ENCODE data around the gene CCDC157.
"Not testable (repeated sequence)": the region's sequence is repeated elsewhere in the genome, so short reads cannot be mapped to it uniquely, and the experiment has no call there.

The CCDC157 gene

GRCh38 chr22:30332551-30332950 lies 24.3 kb upstream of the CCDC157 start:
- Histone ChIP-seq H3K36me3 (ENCODE audit: insufficient read depth, low read length) (peaks cover 63% of the 10 kb centered on the region), H3K4me3 (no peak overlapping the region), H3K9me3 (ENCODE audit: low read depth, low read length) (no peaks in the 10 kb centered on the region), H3K27ac (no peak overlapping the region), H3K9ac (ENCODE audit: insufficient read length) (no peak overlapping the region)
- no peak for DNase-seq (ENCODE audit: low read depth, low spot score)
- TF ChIP-seq FOXP2 (optimal IDR thresholded peaks at IDR 0.05; ENCODE audit: control extremely low read depth, extremely low read length, insufficient read depth) (no peak), POLR2AphosphoS5 (IDR thresholded peaks at IDR 0.05; ENCODE audit: borderline replicate concordance, low read depth, low read length) (no peak), EZH2 (IDR thresholded peaks at IDR 0.05) (no peak)

GRCh38 chr22:30332994-30333706 lies 23.7 kb upstream of the CCDC157 start:
- peaks cover 68% of the 10 kb centered on the region for H3K36me3 ChIP-seq (ENCODE audit: insufficient read depth, low read length)
- no peak overlapping the region for H3K4me3 ChIP-seq
- no peak overlapping the region for H3K9ac ChIP-seq (ENCODE audit: insufficient read length)
- TF ChIP-seq EZH2 (IDR thresholded peaks at IDR 0.05) (no peak), POLR2AphosphoS5 (IDR thresholded peaks at IDR 0.05; ENCODE audit: borderline replicate concordance, low read depth, low read length) (no peak)
- no peak for DNase-seq (ENCODE audit: low read depth, low spot score)
- no peaks in the 10 kb centered on the region for H3K9me3 ChIP-seq (ENCODE audit: low read depth, low read length)
- no peak overlapping the region for H3K27ac ChIP-seq

GRCh38 chr22:30333707-30334087 lies 23.1 kb upstream of the CCDC157 start:
- DNase-seq (ENCODE audit: low read depth, low spot score), result no peak
- Histone ChIP-seq H3K27ac (no peak overlapping the region), H3K9ac (ENCODE audit: insufficient read length) (no peak overlapping the region), H3K9me3 (ENCODE audit: low read depth, low read length) (no peaks in the 10 kb centered on the region), H3K36me3 (ENCODE audit: insufficient read depth, low read length) (peaks cover 73% of the 10 kb centered on the region), H3K4me3 (no peak overlapping the region)
- no peak for TF ChIP-seq POLR2AphosphoS5 (IDR thresholded peaks at IDR 0.05; ENCODE audit: borderline replicate concordance, low read depth, low read length)
- no peak for TF ChIP-seq FOXP2 (optimal IDR thresholded peaks at IDR 0.05; ENCODE audit: control extremely low read depth, extremely low read length, insufficient read depth)
- TF ChIP-seq EZH2 (IDR thresholded peaks at IDR 0.05), result no peak

- no peak for TF ChIP-seq POLR2AphosphoS5 (IDR thresholded peaks at IDR 0.05; ENCODE audit: borderline replicate concordance, low read depth, low read length)
- peaks cover 81% of the 10 kb centered on the region for H3K36me3 ChIP-seq (ENCODE audit: insufficient read depth, low read length)
- no peak overlapping the region for H3K4me3 ChIP-seq
- no peak overlapping the region for H3K27ac ChIP-seq
- no peak overlapping the region for H3K9ac ChIP-seq (ENCODE audit: insufficient read length)
- DNase-seq (ENCODE audit: low read depth, low spot score), result no peak
- no peaks in the 10 kb centered on the region for H3K9me3 ChIP-seq (ENCODE audit: low read depth, low read length)
These were observed 22.2 kb upstream of the CCDC157 start for GRCh38 chr22:30334646-30335045.

GRCh38 chr22:30335236-30335635 lies 21.6 kb upstream of the CCDC157 start:
- no peaks in the 10 kb centered on the region for H3K9me3 ChIP-seq (ENCODE audit: low read depth, low read length)
- TF ChIP-seq EZH2 (IDR thresholded peaks at IDR 0.05), result no peak
- TF ChIP-seq POLR2AphosphoS5 (IDR thresholded peaks at IDR 0.05; ENCODE audit: borderline replicate concordance, low read depth, low read length), result no peak
- TF ChIP-seq FOXP2 (optimal IDR thresholded peaks at IDR 0.05; ENCODE audit: control extremely low read depth, extremely low read length, insufficient read depth), result no peak
- DNase-seq (ENCODE audit: low read depth, low spot score), result no peak
- H3K36me3 ChIP-seq (ENCODE audit: insufficient read depth, low read length), result peaks cover 85% of the 10 kb centered on the region
- H3K4me3 ChIP-seq, result no peak overlapping the region
- no peak overlapping the region for H3K27ac ChIP-seq
- no peak overlapping the region for H3K9ac ChIP-seq (ENCODE audit: insufficient read length)

GRCh38 chr22:30336752-30337460 lies 19.9 kb upstream of the CCDC157 start:
- Histone ChIP-seq H3K27ac (no peak overlapping the region), H3K9ac (ENCODE audit: insufficient read length) (no peak overlapping the region)
- TF ChIP-seq POLR2AphosphoS5 (IDR thresholded peaks at IDR 0.05; ENCODE audit: borderline replicate concordance, low read depth, low read length), result no peak
- TF ChIP-seq FOXP2 (optimal IDR thresholded peaks at IDR 0.05; ENCODE audit: control extremely low read depth, extremely low read length, insufficient read depth), result no peak
- TF ChIP-seq EZH2 (IDR thresholded peaks at IDR 0.05), result no peak

GRCh38 chr22:30337461-30337778 lies 19.4 kb upstream of the CCDC157 start:
- no peak for DNase-seq (ENCODE audit: low read depth, low spot score)
- H3K9me3 ChIP-seq (ENCODE audit: low read depth, low read length), result no peaks in the 10 kb centered on the region
- no peak overlapping the region for H3K4me3 ChIP-seq
- no peak overlapping the region for H3K9ac ChIP-seq (ENCODE audit: insufficient read length)
- no peak overlapping the region for H3K27ac ChIP-seq
- TF ChIP-seq FOXP2 (optimal IDR thresholded peaks at IDR 0.05; ENCODE audit: control extremely low read depth, extremely low read length, insufficient read depth) (no peak), POLR2AphosphoS5 (IDR thresholded peaks at IDR 0.05; ENCODE audit: borderline replicate concordance, low read depth, low read length) (no peak), EZH2 (IDR thresholded peaks at IDR 0.05) (no peak)
- H3K36me3 ChIP-seq (ENCODE audit: insufficient read depth, low read length), result peaks cover 97% of the 10 kb centered on the region

More at GRCh38 chr22:30336752-30337460, 19.9 kb upstream of the CCDC157 start:
- Histone ChIP-seq H3K36me3 (ENCODE audit: insufficient read depth, low read length) (peaks cover 96% of the 10 kb centered on the region), H3K9me3 (ENCODE audit: low read depth, low read length) (no peaks in the 10 kb centered on the region), H3K4me3 (no peak overlapping the region)
- DNase-seq (ENCODE audit: low read depth, low spot score), result no peak

- peaks cover 98% of the 10 kb centered on the region for H3K36me3 ChIP-seq (ENCODE audit: insufficient read depth, low read length)
- H3K9me3 ChIP-seq (ENCODE audit: low read depth, low read length); H3K4me3 ChIP-seq; H3K27ac ChIP-seq; DNase-seq (ENCODE audit: low read depth, low spot score); H3K9ac ChIP-seq (ENCODE audit: insufficient read length): not testable (repeated sequence)
These were observed 18.5 kb upstream of the CCDC157 start for GRCh38 chr22:30338341-30338740.

- Histone ChIP-seq H3K9ac (ENCODE audit: insufficient read length) (no peak overlapping the region), H3K4me3 (no peak overlapping the region), H3K9me3 (ENCODE audit: low read depth, low read length) (no peaks in the 10 kb centered on the region), H3K27ac (no peak overlapping the region), H3K36me3 (ENCODE audit: insufficient read depth, low read length) (peaks cover 98% of the 10 kb centered on the region)
- no peak for DNase-seq (ENCODE audit: low read depth, low spot score)
- TF ChIP-seq EZH2 (IDR thresholded peaks at IDR 0.05) (no peak), POLR2AphosphoS5 (IDR thresholded peaks at IDR 0.05; ENCODE audit: borderline replicate concordance, low read depth, low read length) (no peak), FOXP2 (optimal IDR thresholded peaks at IDR 0.05; ENCODE audit: control extremely low read depth, extremely low read length, insufficient read depth) (no peak)
These were observed 18.0 kb upstream of the CCDC157 start for GRCh38 chr22:30338802-30339201.
